HG03571 (cell line): Measurements from ENCODE around the gene TUBA1C.
"Not testable (repeated sequence)": the region's sequence is repeated elsewhere in the genome, so short reads cannot be mapped to it uniquely, and the experiment has no call there.

Experiments used
- ATAC-seq: cut with Tn5 transposase; IDR thresholded peaks from one replicate; pipeline ENCODE4 v1.9.1; 2021; ENCODE audit not compliant: unreplicated experiment

The TUBA1C gene

GRCh38 chr12:49255456-49255855, 9.4 kb upstream of the TUBA1C start:
- not testable (repeated sequence) for ATAC-seq

- ATAC-seq: no peak
Observed at GRCh38 chr12:49255857-49256637, 8.8 kb upstream of the TUBA1C start.

- not testable (repeated sequence) for ATAC-seq
Observed at GRCh38 chr12:49257508-49258184, 7.2 kb upstream of the TUBA1C start.

- ATAC-seq: no peak
Observed at GRCh38 chr12:49259452-49259851, 5.4 kb upstream of the TUBA1C start.

- ATAC-seq: no peak
Observed at GRCh38 chr12:49260166-49260565, 4.7 kb upstream of the TUBA1C start.

- no peak for ATAC-seq
Observed at GRCh38 chr12:49260571-49261363, 4.1 kb upstream of the TUBA1C start.

- no peak for ATAC-seq
Observed at GRCh38 chr12:49261721-49262120, 3.2 kb upstream of the TUBA1C start.

- ATAC-seq: no peak
Observed at GRCh38 chr12:49263400-49263763, 1.5 kb upstream of the TUBA1C start.

GRCh38 chr12:49264466-49264872, 413 bp upstream of the TUBA1C start:
- ATAC-seq: no peak

- ATAC-seq: not testable (repeated sequence)
Observed at GRCh38 chr12:49269191-49269590, 4.3 kb downstream of the TUBA1C start.

GRCh38 chr12:49272790-49273725, 8.2 kb downstream of the TUBA1C start:
- ATAC-seq: no peak

GRCh38 chr12:49273726-49274395, 9.0 kb downstream of the TUBA1C start:
- ATAC-seq: no peak

GRCh38 chr12:49274396-49275069, 9.7 kb downstream of the TUBA1C start:
- ATAC-seq: no peak

GRCh38 chr12:49276304-49277290, 11.7 kb downstream of the TUBA1C start:
- no peak for ATAC-seq

GRCh38 chr12:49277466-49277865, 12.6 kb downstream of the TUBA1C start:
- ATAC-seq: no peak

GRCh38 chr12:49279706-49280159, 14.9 kb downstream of the TUBA1C start:
- ATAC-seq: no peak

GRCh38 chr12:49280545-49280944, 15.7 kb downstream of the TUBA1C start:
- not testable (repeated sequence) for ATAC-seq

GRCh38 chr12:49282302-49282701, 17.4 kb downstream of the TUBA1C start:
- ATAC-seq: no peak
